ENCODE results near the gene ST6GALNAC3. TPM values are rescaled to one million over a fixed set of nuclear protein-coding genes. Genes with fewer than 3 reads are reported as not detected.
A peak's percentile ranks its signal among the peaks of the same experiment; 100 is the strongest.

Gene ST6GALNAC3
- total RNA-seq: 62.3 to 64.8 TPM (median 64.6 TPM) in 3 replicates

DNA sequence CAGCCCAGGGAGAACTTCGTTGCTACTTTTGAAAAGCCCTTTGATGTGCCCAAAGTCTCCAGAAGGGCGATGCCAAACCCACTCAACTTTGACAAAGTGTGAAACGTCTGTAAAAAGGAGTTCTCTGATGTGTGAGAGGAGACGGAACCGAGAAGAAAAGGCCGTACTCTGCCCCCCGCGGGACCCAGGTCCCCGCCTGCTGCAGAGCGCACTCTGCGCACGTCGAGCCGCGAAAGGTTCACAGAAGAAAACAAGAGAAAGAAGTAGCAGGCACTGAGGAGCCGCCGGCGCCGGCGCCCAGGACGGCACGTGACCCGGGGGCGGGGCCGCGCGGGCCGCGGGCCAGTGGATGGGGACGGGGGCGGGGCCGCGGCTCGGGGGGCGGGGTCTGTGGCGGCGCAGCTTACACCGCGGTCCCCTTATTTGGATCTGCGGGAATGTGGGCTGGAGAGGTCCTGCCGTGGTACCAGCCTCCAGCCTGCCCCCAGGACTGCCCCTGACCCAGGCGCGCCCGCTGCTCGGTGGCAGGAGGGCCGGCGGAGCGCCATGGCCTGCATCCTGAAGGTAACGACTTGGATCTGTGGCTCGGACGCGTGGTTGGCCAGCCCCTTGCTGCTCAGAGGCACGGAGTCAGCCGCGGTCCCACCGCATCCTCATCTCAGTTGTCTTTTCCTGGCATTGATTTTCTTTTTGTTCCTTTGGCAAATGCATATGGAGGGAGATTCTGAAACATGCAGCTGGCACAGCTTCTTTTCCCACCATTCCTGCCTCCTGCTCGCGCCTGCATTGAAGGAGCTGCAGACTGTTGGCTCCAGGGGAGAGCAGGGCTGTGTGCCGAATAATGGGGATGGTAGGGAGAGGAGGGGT is at the start of gene ST6GALNAC3:
ST6GALNAC3 (plus strand) TSS at position 426 of the 867 bp plus-strand sequence.
- DNase-seq (ENCODE audit: low spot score in 2 of 2, unreplicated experiment in 2 of 2): peak; percentile 74 to 85
- H3K27ac Mint-ChIP-seq: peak within 1 kb of the TSS; percentile 97
- no peaks in the 10 kb centered on the region for H3K27me3 Mint-ChIP-seq (ENCODE audit: low read depth)
- TF ChIP-seq, protein P1, sequence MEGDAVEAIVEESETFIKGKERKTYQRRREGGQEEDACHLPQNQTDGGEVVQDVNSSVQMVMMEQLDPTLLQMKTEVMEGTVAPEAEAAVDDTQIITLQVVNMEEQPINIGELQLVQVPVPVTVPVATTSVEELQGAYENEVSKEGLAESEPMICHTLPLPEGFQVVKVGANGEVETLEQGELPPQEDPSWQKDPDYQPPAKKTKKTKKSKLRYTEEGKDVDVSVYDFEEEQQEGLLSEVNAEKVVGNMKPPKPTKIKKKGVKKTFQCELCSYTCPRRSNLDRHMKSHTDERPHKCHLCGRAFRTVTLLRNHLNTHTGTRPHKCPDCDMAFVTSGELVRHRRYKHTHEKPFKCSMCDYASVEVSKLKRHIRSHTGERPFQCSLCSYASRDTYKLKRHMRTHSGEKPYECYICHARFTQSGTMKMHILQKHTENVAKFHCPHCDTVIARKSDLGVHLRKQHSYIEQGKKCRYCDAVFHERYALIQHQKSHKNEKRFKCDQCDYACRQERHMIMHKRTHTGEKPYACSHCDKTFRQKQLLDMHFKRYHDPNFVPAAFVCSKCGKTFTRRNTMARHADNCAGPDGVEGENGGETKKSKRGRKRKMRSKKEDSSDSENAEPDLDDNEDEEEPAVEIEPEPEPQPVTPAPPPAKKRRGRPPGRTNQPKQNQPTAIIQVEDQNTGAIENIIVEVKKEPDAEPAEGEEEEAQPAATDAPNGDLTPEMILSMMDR (IDR thresholded peaks at IDR 0.05; ENCODE audit: unreplicated experiment): no peak
- no peaks in the 10 kb centered on the region for H3K36me3 Mint-ChIP-seq
- H3K4me1 Mint-ChIP-seq: peaks cover 40% of the 10 kb centered on the region
- no peaks in the 10 kb centered on the region for H3K9me3 Mint-ChIP-seq
- H3K4me3 Mint-ChIP-seq: peak within 1 kb of the TSS; percentile 90

DNA sequence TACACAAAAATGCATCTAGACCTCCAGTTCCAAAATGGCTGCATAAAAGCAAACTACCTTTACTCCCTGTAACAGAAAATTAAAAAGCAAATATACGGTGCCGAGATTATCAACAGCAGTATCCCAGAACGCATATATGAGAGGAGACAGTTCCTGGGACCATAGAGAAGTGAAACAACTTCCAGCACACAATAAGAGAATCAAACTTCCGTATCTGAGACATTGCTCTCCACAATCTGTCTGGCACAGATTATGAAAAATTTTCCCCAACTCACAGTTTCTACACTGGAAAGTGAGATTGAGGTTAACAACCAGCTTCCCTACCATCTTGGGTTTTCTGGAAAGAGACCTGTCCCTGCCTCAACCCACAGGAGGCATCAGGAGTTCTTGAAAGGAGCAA is 47.2 kb upstream of the ST6GALNAC3 start:
- H3K27ac Mint-ChIP-seq: no peak overlapping the region
- no peaks in the 10 kb centered on the region for H3K27me3 Mint-ChIP-seq (ENCODE audit: low read depth)
- TF ChIP-seq, protein P1 (IDR thresholded peaks at IDR 0.05; ENCODE audit: unreplicated experiment): no peak
- no peaks in the 10 kb centered on the region for H3K36me3 Mint-ChIP-seq
- peaks cover 5% of the 10 kb centered on the region for H3K9me3 Mint-ChIP-seq
- no peak overlapping the region for H3K4me3 Mint-ChIP-seq
- peaks cover 39% of the 10 kb centered on the region for H3K4me1 Mint-ChIP-seq
- no peak for DNase-seq (ENCODE audit: low spot score in 2 of 2, unreplicated experiment in 2 of 2)

DNA sequence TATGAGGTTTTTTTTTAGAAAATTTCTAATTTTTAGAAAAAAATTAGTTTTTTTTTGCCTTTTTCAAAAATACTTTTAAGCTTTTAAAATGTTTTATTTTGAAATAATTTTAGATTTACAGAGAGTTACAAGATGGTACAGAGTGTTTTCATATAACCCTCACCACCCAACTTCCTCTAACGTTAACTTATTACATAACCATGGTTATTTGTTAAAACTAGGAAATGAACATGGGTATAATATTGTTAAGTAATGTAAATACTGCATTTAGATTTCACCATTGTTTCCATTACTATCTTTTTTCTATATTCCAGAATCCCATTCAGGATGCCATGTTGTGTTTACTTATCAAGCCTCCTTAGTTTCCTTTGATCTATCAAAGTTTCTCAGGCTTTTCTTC is 45.2 kb upstream of the ST6GALNAC3 start:
- H3K27me3 Mint-ChIP-seq (ENCODE audit: low read depth): no peaks in the 10 kb centered on the region
- no peak overlapping the region for H3K4me3 Mint-ChIP-seq
- TF ChIP-seq, protein P1 (IDR thresholded peaks at IDR 0.05; ENCODE audit: unreplicated experiment): no peak
- no peak for DNase-seq (ENCODE audit: low spot score in 2 of 2, unreplicated experiment in 2 of 2)
- peaks cover 39% of the 10 kb centered on the region for H3K4me1 Mint-ChIP-seq
- H3K27ac Mint-ChIP-seq: no peak overlapping the region
- H3K36me3 Mint-ChIP-seq: no peaks in the 10 kb centered on the region
- peaks cover 5% of the 10 kb centered on the region for H3K9me3 Mint-ChIP-seq

DNA sequence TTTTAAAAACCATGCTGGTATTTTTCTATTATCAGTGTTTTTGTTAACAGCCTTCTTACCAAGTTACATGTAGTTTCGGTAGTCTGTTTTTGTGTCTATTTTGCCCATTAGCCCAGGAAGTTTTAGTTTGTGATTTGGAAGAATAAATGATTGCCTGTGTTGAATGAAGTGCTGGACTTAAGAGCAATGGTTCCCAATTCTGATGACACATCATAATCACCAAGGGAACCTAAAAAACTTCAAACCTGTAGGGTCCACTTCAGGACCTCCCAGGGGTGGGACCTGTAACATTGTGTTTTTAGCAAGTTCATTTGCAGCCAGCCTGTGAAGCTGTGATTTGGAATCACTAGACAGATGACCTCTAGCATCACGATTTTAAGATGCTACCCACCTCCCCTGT is 43.0 kb upstream of the ST6GALNAC3 start:
- no peak overlapping the region for H3K27ac Mint-ChIP-seq
- peaks cover 33% of the 10 kb centered on the region for H3K4me1 Mint-ChIP-seq
- TF ChIP-seq, protein P1 (IDR thresholded peaks at IDR 0.05; ENCODE audit: unreplicated experiment): no peak
- peaks cover 11% of the 10 kb centered on the region for H3K9me3 Mint-ChIP-seq
- no peak for DNase-seq (ENCODE audit: low spot score in 2 of 2, unreplicated experiment in 2 of 2)
- no peaks in the 10 kb centered on the region for H3K27me3 Mint-ChIP-seq (ENCODE audit: low read depth)
- H3K36me3 Mint-ChIP-seq: no peaks in the 10 kb centered on the region
- no peak overlapping the region for H3K4me3 Mint-ChIP-seq

DNA sequence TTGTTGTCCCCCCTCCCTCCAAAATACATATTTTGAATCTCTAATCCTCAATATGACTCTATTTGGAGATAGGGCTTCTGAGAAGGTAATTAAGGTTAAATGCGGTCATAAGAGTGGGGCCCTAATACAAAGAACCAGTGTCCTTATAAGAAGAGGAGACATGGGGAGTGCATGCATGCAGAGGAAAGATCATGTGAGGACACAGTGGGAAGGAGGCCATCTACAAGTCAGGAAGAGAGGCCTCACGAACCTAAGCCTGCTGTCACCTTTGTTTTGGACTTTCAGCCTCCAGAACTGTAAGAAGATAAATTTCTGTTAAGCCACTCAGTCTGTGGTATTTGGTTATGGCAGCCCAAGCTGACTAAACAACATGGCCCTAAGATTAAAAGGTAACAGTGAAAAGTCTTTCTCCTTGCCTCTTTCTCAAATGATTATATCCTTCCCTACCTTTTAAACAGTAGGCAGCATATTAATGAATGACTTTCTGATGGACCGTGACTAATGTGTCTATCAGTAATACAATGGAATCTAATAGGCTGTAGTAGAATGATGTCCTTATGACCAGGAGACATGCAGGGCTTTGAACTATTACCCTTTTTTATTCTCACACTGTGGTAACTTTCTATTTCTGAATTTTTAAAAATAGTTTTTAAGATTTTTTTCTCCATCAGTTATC is 40.6 kb upstream of the ST6GALNAC3 start:
- peaks cover 6% of the 10 kb centered on the region for H3K9me3 Mint-ChIP-seq
- no peak overlapping the region for H3K4me3 Mint-ChIP-seq
- DNase-seq (ENCODE audit: low spot score in 2 of 2, unreplicated experiment in 2 of 2): no peak
- TF ChIP-seq, protein P1 (IDR thresholded peaks at IDR 0.05; ENCODE audit: unreplicated experiment): no peak
- no peaks in the 10 kb centered on the region for H3K27me3 Mint-ChIP-seq (ENCODE audit: low read depth)
- no peaks in the 10 kb centered on the region for H3K36me3 Mint-ChIP-seq
- H3K27ac Mint-ChIP-seq: no peak overlapping the region
- peaks cover 52% of the 10 kb centered on the region for H3K4me1 Mint-ChIP-seq

Data from mesothelial cell of epicardium (in vitro differentiated cells).